Measurements from ENCODE around the gene CTBP2.

- TF ChIP-seq, protein P1, sequence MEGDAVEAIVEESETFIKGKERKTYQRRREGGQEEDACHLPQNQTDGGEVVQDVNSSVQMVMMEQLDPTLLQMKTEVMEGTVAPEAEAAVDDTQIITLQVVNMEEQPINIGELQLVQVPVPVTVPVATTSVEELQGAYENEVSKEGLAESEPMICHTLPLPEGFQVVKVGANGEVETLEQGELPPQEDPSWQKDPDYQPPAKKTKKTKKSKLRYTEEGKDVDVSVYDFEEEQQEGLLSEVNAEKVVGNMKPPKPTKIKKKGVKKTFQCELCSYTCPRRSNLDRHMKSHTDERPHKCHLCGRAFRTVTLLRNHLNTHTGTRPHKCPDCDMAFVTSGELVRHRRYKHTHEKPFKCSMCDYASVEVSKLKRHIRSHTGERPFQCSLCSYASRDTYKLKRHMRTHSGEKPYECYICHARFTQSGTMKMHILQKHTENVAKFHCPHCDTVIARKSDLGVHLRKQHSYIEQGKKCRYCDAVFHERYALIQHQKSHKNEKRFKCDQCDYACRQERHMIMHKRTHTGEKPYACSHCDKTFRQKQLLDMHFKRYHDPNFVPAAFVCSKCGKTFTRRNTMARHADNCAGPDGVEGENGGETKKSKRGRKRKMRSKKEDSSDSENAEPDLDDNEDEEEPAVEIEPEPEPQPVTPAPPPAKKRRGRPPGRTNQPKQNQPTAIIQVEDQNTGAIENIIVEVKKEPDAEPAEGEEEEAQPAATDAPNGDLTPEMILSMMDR (IDR thresholded peaks at IDR 0.05; ENCODE audit: low read depth, low read length, poor library complexity, severe bottlenecking) = no peak
- no peak for TF ChIP-seq EZH2phosphoT487 (IDR thresholded peaks at IDR 0.05; ENCODE audit: borderline replicate concordance, low read length)
Observed at GRCh38 chr10:125086691-125087090, 73.7 kb downstream of the CTBP2 start.
